D721Med (cell line): Measurements from ENCODE around the gene TMEM245.

Experiments
- DNase-seq: peaks from one replicate; pipeline ENCODE4 v3.0.0; 2011; ENCODE audit warnings: low spot score; ENCODE audit not compliant: insufficient read length
- FAIRE-seq: peaks from 2 replicates; lab custom pipeline; 2011; peaks lifted over from hg19 to GRCh38; lab: Jason Lieb, UNC
- CTCF ChIP-seq: IDR thresholded peaks from 2 replicates; pipeline ENCODE4 v1.5.1; 2012; ENCODE audit warnings: mild to moderate bottlenecking, control low read depth; ENCODE audit not compliant: insufficient read depth; ENCODE audit errors: missing control alignments

Gene TMEM245

GRCh38 chr9:108997112-108997511, 122.6 kb downstream of the TMEM245 start:
- FAIRE-seq, result no peak
- no peak for DNase-seq
- no peak for TF ChIP-seq CTCF

GRCh38 chr9:108996643-108997042, 123.1 kb downstream of the TMEM245 start:
- no peak for TF ChIP-seq CTCF
- DNase-seq (no peak), FAIRE-seq (no peak)

- DNase-seq, result no peak
- FAIRE-seq, result no peak
- no peak for TF ChIP-seq CTCF
Measured at GRCh38 chr9:108994695-108995094, 125.1 kb downstream of the TMEM245 start.

- FAIRE-seq, result no peak
- TF ChIP-seq CTCF, result no peak
Measured at GRCh38 chr9:108991479-108991878, 128.3 kb downstream of the TMEM245 start.

GRCh38 chr9:108983885-108984284, 135.9 kb downstream of the TMEM245 start:
- DNase-seq (no peak), FAIRE-seq (no peak)
- TF ChIP-seq CTCF, result no peak

More at GRCh38 chr9:108991479-108991878, 128.3 kb downstream of the TMEM245 start:
- no peak for DNase-seq

- FAIRE-seq (no peak), DNase-seq (no peak)
- TF ChIP-seq CTCF, result no peak
Measured at GRCh38 chr9:108980893-108981292, 138.9 kb downstream of the TMEM245 start.

- no peak for TF ChIP-seq CTCF
- no peak for DNase-seq
- no peak for FAIRE-seq
Measured at GRCh38 chr9:108978205-108978604, 141.5 kb downstream of the TMEM245 start.
